ENCODE measurements around the gene PAOX.

- TF ChIP-seq CTCF (IDR thresholded peaks at IDR 0.05) (peak in 2 of 3 experiments; percentile 11 to 18), POLR2AphosphoS5 (IDR thresholded peaks at IDR 0.05; ENCODE audit: insufficient read depth in 1 of 2, low read depth in 1 of 2) (peak; percentile 48 to 85), POLR2A (IDR thresholded peaks at IDR 0.05) (peak in 1 of 2 donors; percentile 57)
Observed at GRCh38 chr10:133394064-133394663, 15.1 kb downstream of the PAOX start, which contains the start of gene MTG1.
